Measurements from ENCODE around the gene TBRG1. TPM values are rescaled to one million over a fixed set of nuclear protein-coding genes. Genes with fewer than 3 reads are reported as not detected.

TBRG1 gene
- total RNA-seq, 4 donors from 2014 or later: 20.8 to 42.3 (median 25.6) TPM

- Histone ChIP-seq H3K27ac (no peak overlapping the region), H3K9me3 (no peaks in the 10 kb centered on the region), H3K4me1 (peaks cover 14 to 15% of the 10 kb centered on the region in 2 donors), H3K27me3 (peaks cover 0 to 6% (median 0%) of the 10 kb centered on the region in 3 donors), H3K4me3 (no peak overlapping the region), H3K36me3 (no peaks in the 10 kb centered on the region)
- DNase-seq (no peak), ATAC-seq (no peak)
- TF ChIP-seq CTCF (IDR thresholded peaks at IDR 0.05 in 4 of 5, conservative IDR thresholded peaks at IDR 0.05 in 1 of 5) (no peak), POLR2A (IDR thresholded peaks at IDR 0.05) (no peak)
- intact Hi-C loops (cut with DNase I; ENCODE audit: low total_unique reads) (no loop called here), in situ Hi-C loops (cut with MboI; ENCODE audit: low sequenced_read_pairs in 4 of 4) (no loop called here)
Measured at GRCh38 chr11:124618863-124619262, 3.8 kb upstream of the TBRG1 start.

DNA sequence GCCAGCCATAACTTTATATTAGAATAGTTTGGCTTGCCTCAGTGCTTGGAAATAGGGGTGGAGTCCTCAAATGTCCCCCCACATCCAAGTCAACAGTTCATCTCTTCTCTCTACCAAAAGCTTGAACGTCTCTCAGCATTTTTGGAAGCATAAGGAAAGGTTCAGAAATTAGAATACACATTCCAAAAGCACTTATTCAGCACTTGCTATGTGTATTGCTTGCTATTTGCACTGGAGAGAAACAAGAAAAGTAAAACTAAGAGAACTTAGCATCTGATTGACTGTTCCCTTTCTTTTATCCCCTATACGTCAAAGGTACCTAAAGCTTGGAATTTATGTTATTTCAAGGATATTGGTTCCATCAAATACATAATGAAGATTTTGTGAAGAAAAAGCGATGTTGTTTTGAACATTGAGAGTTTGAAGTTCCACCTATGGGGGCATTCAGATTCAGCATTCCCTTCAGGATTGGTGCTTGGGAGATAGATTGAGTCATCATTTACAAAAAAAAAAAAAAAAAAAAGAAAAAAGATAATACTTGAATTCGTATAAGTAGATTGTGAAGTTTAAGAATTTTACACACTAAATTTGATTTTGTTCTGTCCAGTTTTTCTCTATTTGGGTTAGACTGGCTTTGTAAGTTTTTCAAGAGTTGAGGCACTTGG is 1.3 kb downstream of the TBRG1 start:
- TF ChIP-seq POLR2A (IDR thresholded peaks at IDR 0.05) (no peak), CTCF (IDR thresholded peaks at IDR 0.05 in 4 of 5, conservative IDR thresholded peaks at IDR 0.05 in 1 of 5) (no peak)
- Histone ChIP-seq H3K27ac (peak overlapping the region; percentile 85 to 95 (median 93)), H3K4me1 (peaks cover 29 to 32% of the 10 kb centered on the region in 2 donors), H3K36me3 (peaks cover 0 to 35% of the 10 kb centered on the region in 2 donors), H3K4me3 (peak overlapping the region; percentile 74 to 95 (median 86)), H3K9me3 (no peaks in the 10 kb centered on the region), H3K27me3 (no peaks in the 10 kb centered on the region)
- ATAC-seq: no peak
- in situ Hi-C loops (cut with MboI; ENCODE audit: low sequenced_read_pairs in 4 of 4) (no loop called here), intact Hi-C loops (cut with DNase I; ENCODE audit: low total_unique reads) (loop anchor here (5.0 kb wide), 3 partner anchors 48 to 328 kb away; partner anchors contain the start of genes CCDC15, MSANTD2, SIAE and SPA17)
- DNase-seq: no peak

DNA sequence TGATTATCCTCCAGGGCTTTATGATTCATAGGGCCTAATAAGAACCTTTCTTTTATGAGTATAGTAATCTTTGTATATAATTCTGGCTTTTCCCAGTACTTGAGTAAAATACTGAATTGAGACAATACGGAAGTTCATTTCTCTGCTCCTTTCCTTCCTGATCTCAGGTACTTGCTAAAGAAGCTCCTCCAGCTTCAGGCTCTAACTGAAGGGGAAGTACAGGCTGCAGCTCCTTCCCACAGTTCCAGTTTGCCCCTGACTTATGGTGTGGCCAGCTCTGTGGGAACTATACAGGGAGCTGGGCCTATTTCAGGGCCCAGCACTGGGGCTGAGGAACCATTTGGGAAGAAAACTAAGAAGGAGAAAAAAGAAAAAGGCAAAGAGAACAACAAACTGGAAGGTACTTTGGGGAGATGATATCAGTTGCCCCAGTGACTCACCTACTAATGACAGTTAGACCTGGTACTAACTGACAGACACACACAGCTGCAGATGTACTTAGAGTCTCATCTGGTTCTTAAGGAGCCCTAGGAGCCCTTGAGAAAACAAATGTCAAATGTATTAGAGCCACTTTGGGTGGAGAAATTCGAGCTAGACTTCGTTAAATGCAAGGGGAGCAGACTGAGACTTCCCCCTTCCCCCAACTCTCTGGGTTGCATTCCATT is 3.0 kb downstream of the TBRG1 start:
- in situ Hi-C loops (cut with MboI; ENCODE audit: low sequenced_read_pairs in 4 of 4) (no loop called here), intact Hi-C loops (cut with DNase I; ENCODE audit: low total_unique reads) (no loop called here)
- Histone ChIP-seq H3K27ac (peak overlapping the region in 1 of 4 donors; percentile 20), H3K4me3 (no peak overlapping the region), H3K9me3 (no peaks in the 10 kb centered on the region), H3K36me3 (peaks cover 0 to 46% of the 10 kb centered on the region in 2 donors), H3K27me3 (no peaks in the 10 kb centered on the region), H3K4me1 (peaks cover 29 to 32% of the 10 kb centered on the region in 2 donors)
- ATAC-seq (no peak), DNase-seq (no peak)
- TF ChIP-seq POLR2A (IDR thresholded peaks at IDR 0.05): no peak
- TF ChIP-seq CTCF (IDR thresholded peaks at IDR 0.05 in 4 of 5, conservative IDR thresholded peaks at IDR 0.05 in 1 of 5): no peak

- Histone ChIP-seq H3K4me3 (no peak overlapping the region), H3K27ac (no peak overlapping the region), H3K36me3 (peaks cover 0 to 65% of the 10 kb centered on the region in 2 donors), H3K4me1 (peaks cover 19 to 23% of the 10 kb centered on the region in 2 donors), H3K9me3 (no peaks in the 10 kb centered on the region), H3K27me3 (no peaks in the 10 kb centered on the region)
- ATAC-seq: no peak
- no peak for DNase-seq
- TF ChIP-seq POLR2A (IDR thresholded peaks at IDR 0.05) (no peak), CTCF (IDR thresholded peaks at IDR 0.05 in 4 of 5, conservative IDR thresholded peaks at IDR 0.05 in 1 of 5) (no peak)
- intact Hi-C loops (cut with DNase I; ENCODE audit: low total_unique reads): no loop called here
- in situ Hi-C loops (cut with MboI; ENCODE audit: low sequenced_read_pairs in 4 of 4): no loop called here
Measured at GRCh38 chr11:124627546-124627945, 4.9 kb downstream of the TBRG1 start.

Measured in gastrocnemius medialis (tissue), 4 donors.